T-helper 22 cell (primary cell): ENCODE measurements around the gene CEP350.

Experiments
- DNase-seq: peaks from one replicate; pipeline ENCODE4 v3.0.0-alpha.2; 2020; ENCODE audit warnings: low read depth

CEP350 gene

GRCh38 chr1:180156631-180157091 is 202.1 kb downstream of the CEP350 start:
- no peak for DNase-seq

DNA sequence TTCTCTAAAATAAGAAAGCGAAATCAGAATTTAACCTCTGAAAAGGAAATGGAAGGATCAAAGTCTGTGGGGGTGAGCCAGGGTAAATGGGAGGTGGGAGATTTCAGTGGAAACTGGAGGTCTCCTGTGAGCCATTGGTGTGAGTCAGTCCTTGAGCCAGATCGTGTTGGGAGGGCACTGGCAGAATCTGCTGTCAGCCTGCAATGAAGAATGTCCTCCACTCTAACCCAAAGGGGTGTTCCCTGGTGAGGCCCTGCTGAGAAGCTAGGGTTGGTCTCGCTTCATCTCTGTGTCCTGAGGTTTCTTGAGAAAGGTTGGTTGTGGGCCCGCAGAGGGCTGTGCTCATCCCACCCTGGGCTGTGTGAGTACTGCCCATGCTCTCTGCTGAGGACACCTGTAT is 202.5 kb downstream of the CEP350 start:
- no peak for DNase-seq

GRCh38 chr1:180157576-180158057 is 203.0 kb downstream of the CEP350 start:
- DNase-seq, result no peak

- DNase-seq, result no peak
Observed at GRCh38 chr1:180158149-180159147, 203.8 kb downstream of the CEP350 start.

GRCh38 chr1:180160357-180160756 is 205.7 kb downstream of the CEP350 start:
- no peak for DNase-seq

GRCh38 chr1:180163041-180163440 is 208.4 kb downstream of the CEP350 start:
- DNase-seq, result no peak
